SK-N-SH (cell line): ENCODE data around the gene ADAMTS17. TPM values are rescaled to one million over a fixed set of nuclear protein-coding genes. Genes with fewer than 3 reads are reported as not detected.

Experiments used
- CTCF ChIA-PET: fragments of 300-600, 350-600 bp; formaldehyde crosslinking; extraction: SDS; loops from one replicate; lab custom pipeline; 2021; lab: Yijun Ruan, JAX
- POLR2A ChIA-PET: fragments of 350-600 bp; sonication (Branson Sonifier 250); formaldehyde crosslinking; extraction: SDS; loops from one replicate; lab custom pipeline; 2020; ENCODE audit warnings: antibody characterized with exemption, inconsistent platforms; lab: Yijun Ruan, JAX
- DNase-seq: peaks from one replicate; pipeline ENCODE4 v3.0.0; 2012
- H2AFZ ChIP-seq: fragments of 200-600 bp; sonication (generic); 2 replicates; pipeline ENCODE4 v1.8.1; 2016; ENCODE audit warnings: antibody characterized with exemption, mild to moderate bottlenecking, low read depth
- H3F3A ChIP-seq: fragments of 200-600 bp; sonication (generic); replicated peaks from 2 replicates; pipeline ENCODE3; 2016; ENCODE audit warnings: antibody characterized with exemption, mild to moderate bottlenecking; ENCODE audit not compliant: insufficient read depth
- H3K27ac ChIP-seq, 2 experiments: fragments of 200-500 bp in 1 of 2; fragments of 200-600 bp in 1 of 2; sonication (Bioruptor generic) in 1 of 2; sonication (generic), shearing (Covaris generic) in 1 of 2; 2 replicates each; pipeline versions ENCODE4 v1.5.1 to v1.6.1; 2014 to 2016; ENCODE audit warnings: low read depth in 2 of 2, inconsistent platforms in 1 of 2, low read length in 1 of 2, mild to moderate bottlenecking in 1 of 2, mixed read lengths in 1 of 2
- H3K27me3 ChIP-seq: fragments of 200-600 bp; sonication (generic), shearing (Covaris generic); 2 replicates; pipeline ENCODE4 v1.6.1; 2016; ENCODE audit warnings: mixed run types; ENCODE audit not compliant: insufficient read depth
- H3K36me3 ChIP-seq, 2 experiments: fragments of 200-500 bp in 1 of 2; fragments of 200-600 bp in 1 of 2; sonication (Bioruptor generic) in 1 of 2; sonication (generic) in 1 of 2; replicated peaks in 1 of 2; 2 replicates each; pipeline versions ENCODE3 to v1.5.1; 2014 to 2016; ENCODE audit warnings: low read length in 1 of 2, mild to moderate bottlenecking in 1 of 2; ENCODE audit not compliant: insufficient read depth in 2 of 2, control insufficient read depth in 1 of 2
- H3K4me1 ChIP-seq, 2 experiments: fragments of 200-500 bp in 1 of 2; fragments of 200-600 bp in 1 of 2; sonication (Bioruptor generic) in 1 of 2; sonication (generic), shearing (Covaris generic) in 1 of 2; 2 replicates each; pipeline versions ENCODE4 v1.5.1 to v1.6.1; 2014 to 2016; ENCODE audit warnings: low read depth in 1 of 2, low read length in 1 of 2, mixed run types in 1 of 2; ENCODE audit not compliant: insufficient read depth in 2 of 2, control insufficient read depth in 1 of 2
- H3K4me2 ChIP-seq: fragments of 200-600 bp; sonication (generic), shearing (Covaris generic); 2 replicates; pipeline ENCODE4 v1.6.1; 2017; ENCODE audit warnings: mixed run types
- H3K4me3 ChIP-seq, 2 experiments: fragments of 200-500 bp in 1 of 2; fragments of 200-600 bp in 1 of 2; sonication (Bioruptor generic) in 1 of 2; sonication (generic), shearing (Covaris generic) in 1 of 2; 2 replicates each; pipeline versions ENCODE4 v1.5.1 to v1.8.1; 2014 to 2016; ENCODE audit warnings: low read depth in 2 of 2, inconsistent platforms in 1 of 2, low read length in 1 of 2, mild to moderate bottlenecking in 1 of 2, mixed read lengths in 1 of 2, moderate library complexity in 1 of 2
- H3K79me2 ChIP-seq: fragments of 200-600 bp; sonication (generic); 2 replicates; pipeline ENCODE4 v1.8.1; 2017; ENCODE audit warnings: mild to moderate bottlenecking; ENCODE audit not compliant: insufficient read depth
- H3K9ac ChIP-seq: fragments of 200-600 bp; sonication (generic); 2 replicates; pipeline ENCODE4 v1.6.1; 2017; ENCODE audit warnings: mixed run types
- H3K9me2 ChIP-seq: fragments of 200-600 bp; sonication (generic); 2 replicates; pipeline ENCODE4 v1.6.1; 2017; ENCODE audit warnings: mixed run types
- H3K9me3 ChIP-seq: fragments of 200-600 bp; sonication (generic); 2 replicates; pipeline ENCODE4 v1.6.1; 2017; ENCODE audit warnings: mixed run types, mild to moderate bottlenecking, moderate library complexity
- H4K20me1 ChIP-seq: fragments of 200-600 bp; sonication (generic); 2 replicates; pipeline ENCODE4 v1.6.1; 2017; ENCODE audit warnings: mild to moderate bottlenecking, mixed run types; ENCODE audit not compliant: insufficient read depth
- ELF1 ChIP-seq: IDR thresholded peaks from 2 replicates; pipeline ENCODE4 v1.4.0; 2012
- EZH2phosphoT487 ChIP-seq: fragments of 200-600 bp; sonication (generic); IDR thresholded peaks from 2 replicates; pipeline ENCODE4 v1.6.1; 2017; ENCODE audit warnings: low read depth, mixed run types, mild to moderate bottlenecking, antibody characterized with exemption, moderate library complexity, borderline replicate concordance
- FOSL2 ChIP-seq: IDR thresholded peaks from 2 replicates; pipeline ENCODE4 v1.4.0; 2012; ENCODE audit warnings: low read depth, mild to moderate bottlenecking, moderate library complexity, borderline replicate concordance
- FOXJ3 ChIP-seq: sonication (generic); formaldehyde crosslinking; IDR thresholded peaks from 2 replicates; pipeline ENCODE4 v1.5.1; 2020; ENCODE audit warnings: mild to moderate bottlenecking, missing genetic modification reagents
- GABPA ChIP-seq: IDR thresholded peaks from 2 replicates; pipeline ENCODE4 v1.4.0; 2012; ENCODE audit warnings: low read depth, mild to moderate bottlenecking
- GATA2 ChIP-seq: sonication (generic); formaldehyde crosslinking; IDR thresholded peaks from 2 replicates; pipeline ENCODE4 v1.5.0; 2020; ENCODE audit warnings: mild to moderate bottlenecking, missing genetic modification reagents
- MXI1 ChIP-seq: IDR thresholded peaks from 2 replicates; pipeline ENCODE4 v1.6.1; 2012; ENCODE audit warnings: mild to moderate bottlenecking, low read depth, low read length, improper control_type of control experiment
- REST ChIP-seq: IDR thresholded peaks from 2 replicates; pipeline ENCODE4 v1.6.1; 2012; ENCODE audit warnings: mild to moderate bottlenecking, low read depth, low read length, moderate library complexity
- RFX5 ChIP-seq: IDR thresholded peaks from 2 replicates; pipeline ENCODE4 v1.6.1; 2012; ENCODE audit warnings: mild to moderate bottlenecking, improper control_type of control experiment, low read length
- RXRA ChIP-seq: IDR thresholded peaks from 2 replicates; pipeline ENCODE4 v1.4.0; 2012; ENCODE audit warnings: low read depth, mild to moderate bottlenecking, borderline replicate concordance
- SIN3A ChIP-seq: IDR thresholded peaks from 2 replicates; pipeline ENCODE4 v1.6.1; 2012; ENCODE audit warnings: low read depth, mild to moderate bottlenecking, low read length, moderate library complexity, borderline replicate concordance
- SMC3 ChIP-seq: IDR thresholded peaks from 2 replicates; pipeline ENCODE4 v1.6.1; 2012; ENCODE audit warnings: low read depth, low read length, improper control_type of control experiment
- TEAD4 ChIP-seq: IDR thresholded peaks from 2 replicates; pipeline ENCODE4 v1.4.0; 2012; ENCODE audit warnings: mild to moderate bottlenecking, borderline replicate concordance; ENCODE audit not compliant: insufficient read depth
- YY1 ChIP-seq: IDR thresholded peaks from 2 replicates; pipeline ENCODE4 v1.4.0; 2012; ENCODE audit warnings: low read depth, mild to moderate bottlenecking
- WGBS: methylation state at CpG from one replicate; pipeline ENCODE4 v1.1.6; 2017; ENCODE audit warnings: low lambda C conversion rate; 5-methylcytosine and 5-hydroxymethylcytosine counted together
- polyA plus RNA-seq, 3 experiments: library from polyadenylated mRNA; depleted of rRNA; stranded (reverse); fragments of >200 nt; gene quantifications; 2 replicates each; pipeline ENCODE4 v1.2.3, GENCODE V29; 2012
- TF ChIP-seq, protein P1 (sequence below): IDR thresholded peaks from 2 replicates; pipeline ENCODE4 v1.4.0; 2012; ENCODE audit warnings: low read depth
- TF ChIP-seq, protein P2 (sequence below): IDR thresholded peaks from 2 replicates; pipeline ENCODE4 v1.4.0; 2012; ENCODE audit warnings: low read depth, borderline replicate concordance
- TF ChIP-seq, protein P3 (sequence below): fragments of 150-350 bp; IDR thresholded peaks from 2 replicates; pipeline ENCODE4 v1.6.1; 2017; ENCODE audit warnings: antibody characterized with exemption, low read length, low read depth, borderline replicate concordance
- TF ChIP-seq, protein P4 (sequence below): IDR thresholded peaks from 2 replicates; pipeline ENCODE4 v1.4.0; 2012; ENCODE audit warnings: low read depth, borderline replicate concordance

Gene ADAMTS17
- polyA plus RNA-seq, 1 of the 3 experiments (the other 2 are of a cell fraction), result not detected

DNA sequence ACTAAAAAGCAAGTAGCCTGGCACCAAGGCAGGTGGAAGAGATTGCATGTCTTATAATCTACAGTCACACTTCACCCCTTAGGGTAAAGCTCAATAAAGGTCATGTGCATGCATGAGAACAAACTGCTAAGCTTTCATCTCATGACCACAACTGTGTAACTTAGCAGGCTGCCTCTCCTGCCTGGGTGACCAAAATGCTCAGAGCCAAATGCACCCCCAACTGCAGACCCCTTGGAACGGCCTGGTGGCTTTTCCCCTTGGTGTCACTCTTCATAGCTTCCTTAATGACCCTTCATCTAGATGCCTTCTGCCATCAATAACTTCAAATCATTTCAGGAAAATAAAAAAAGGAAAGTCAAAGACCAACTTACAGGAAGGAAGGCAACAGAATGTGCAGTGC lies 88.1 kb downstream of the ADAMTS17 start:
- TF ChIP-seq FOXJ3 (CRISPR knock-in tag) (no peak), MXI1 (no peak), ELF1 (no peak), RFX5 (no peak), TEAD4 (no peak), REST (no peak), GATA2 (no peak), GABPA (no peak)
- TF ChIP-seq, protein P1, sequence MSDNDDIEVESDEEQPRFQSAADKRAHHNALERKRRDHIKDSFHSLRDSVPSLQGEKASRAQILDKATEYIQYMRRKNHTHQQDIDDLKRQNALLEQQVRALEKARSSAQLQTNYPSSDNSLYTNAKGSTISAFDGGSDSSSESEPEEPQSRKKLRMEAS, result no peak
- TF ChIP-seq, protein P2, sequence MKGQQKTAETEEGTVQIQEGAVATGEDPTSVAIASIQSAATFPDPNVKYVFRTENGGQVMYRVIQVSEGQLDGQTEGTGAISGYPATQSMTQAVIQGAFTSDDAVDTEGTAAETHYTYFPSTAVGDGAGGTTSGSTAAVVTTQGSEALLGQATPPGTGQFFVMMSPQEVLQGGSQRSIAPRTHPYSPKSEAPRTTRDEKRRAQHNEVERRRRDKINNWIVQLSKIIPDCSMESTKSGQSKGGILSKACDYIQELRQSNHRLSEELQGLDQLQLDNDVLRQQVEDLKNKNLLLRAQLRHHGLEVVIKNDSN, result no peak
- TF ChIP-seq, protein P3, sequence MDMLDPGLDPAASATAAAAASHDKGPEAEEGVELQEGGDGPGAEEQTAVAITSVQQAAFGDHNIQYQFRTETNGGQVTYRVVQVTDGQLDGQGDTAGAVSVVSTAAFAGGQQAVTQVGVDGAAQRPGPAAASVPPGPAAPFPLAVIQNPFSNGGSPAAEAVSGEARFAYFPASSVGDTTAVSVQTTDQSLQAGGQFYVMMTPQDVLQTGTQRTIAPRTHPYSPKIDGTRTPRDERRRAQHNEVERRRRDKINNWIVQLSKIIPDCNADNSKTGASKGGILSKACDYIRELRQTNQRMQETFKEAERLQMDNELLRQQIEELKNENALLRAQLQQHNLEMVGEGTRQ, result no peak
- no peaks in the 10 kb centered on the region for H3K79me2 ChIP-seq
- no peak overlapping the region for H3K4me3 ChIP-seq
- H3K27ac ChIP-seq, result no peak overlapping the region
- H3K27me3 ChIP-seq, result no peaks in the 10 kb centered on the region
- whole genome bisulfite sequencing, result 0% methylated on average over 1 of the region's 1 CpG
- no peaks in the 10 kb centered on the region for H3F3A ChIP-seq
- H2AFZ ChIP-seq, result no peak overlapping the region
- ChIA-PET POLR2A (no interaction called here), CTCF (no interaction called here)
- no peaks in the 10 kb centered on the region for H4K20me1 ChIP-seq
- H3K4me2 ChIP-seq, result no peak overlapping the region
- H3K9me3 ChIP-seq, result no peaks in the 10 kb centered on the region
- H3K4me1 ChIP-seq, result no peaks in the 10 kb centered on the region
- DNase-seq, result no peak
- H3K36me3 ChIP-seq, result no peaks in the 10 kb centered on the region
- H3K9me2 ChIP-seq, result no peaks in the 10 kb centered on the region
- H3K9ac ChIP-seq, result no peak overlapping the region

- CTCF ChIA-PET, result interaction anchor here (1.8 kb wide), 1 partner anchor 86 kb away, joined by 7 read pairs; no protein-coding TSS in a partner anchor
- H3K79me2 ChIP-seq, result no peaks in the 10 kb centered on the region
- WGBS, result 61% methylated on average over 9 of the region's 9 CpGs
- H3K9me3 ChIP-seq, result no peaks in the 10 kb centered on the region
- no peaks in the 10 kb centered on the region for H3K36me3 ChIP-seq
- H3K4me1 ChIP-seq, result no peaks in the 10 kb centered on the region
- no peak overlapping the region for H3K27ac ChIP-seq
- H3K4me3 ChIP-seq, result no peak overlapping the region
- no peak overlapping the region for H3K4me2 ChIP-seq
- no peaks in the 10 kb centered on the region for H3K27me3 ChIP-seq
- H3F3A ChIP-seq, result no peaks in the 10 kb centered on the region
- no peak overlapping the region for H2AFZ ChIP-seq
- no peak overlapping the region for H3K9ac ChIP-seq
- POLR2A ChIA-PET, result no interaction called here
- no peak for DNase-seq
- H4K20me1 ChIP-seq, result no peaks in the 10 kb centered on the region
- no peaks in the 10 kb centered on the region for H3K9me2 ChIP-seq
- TF ChIP-seq SIN3A (no peak), YY1 (no peak), GATA2 (no peak), RXRA (no peak), SMC3 (no peak), FOSL2 (no peak), TEAD4 (no peak), EZH2phosphoT487 (no peak)
- TF ChIP-seq, protein P4, sequence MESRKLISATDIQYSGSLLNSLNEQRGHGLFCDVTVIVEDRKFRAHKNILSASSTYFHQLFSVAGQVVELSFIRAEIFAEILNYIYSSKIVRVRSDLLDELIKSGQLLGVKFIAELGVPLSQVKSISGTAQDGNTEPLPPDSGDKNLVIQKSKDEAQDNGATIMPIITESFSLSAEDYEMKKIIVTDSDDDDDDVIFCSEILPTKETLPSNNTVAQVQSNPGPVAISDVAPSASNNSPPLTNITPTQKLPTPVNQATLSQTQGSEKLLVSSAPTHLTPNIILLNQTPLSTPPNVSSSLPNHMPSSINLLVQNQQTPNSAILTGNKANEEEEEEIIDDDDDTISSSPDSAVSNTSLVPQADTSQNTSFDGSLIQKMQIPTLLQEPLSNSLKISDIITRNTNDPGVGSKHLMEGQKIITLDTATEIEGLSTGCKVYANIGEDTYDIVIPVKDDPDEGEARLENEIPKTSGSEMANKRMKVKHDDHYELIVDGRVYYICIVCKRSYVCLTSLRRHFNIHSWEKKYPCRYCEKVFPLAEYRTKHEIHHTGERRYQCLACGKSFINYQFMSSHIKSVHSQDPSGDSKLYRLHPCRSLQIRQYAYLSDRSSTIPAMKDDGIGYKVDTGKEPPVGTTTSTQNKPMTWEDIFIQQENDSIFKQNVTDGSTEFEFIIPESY, result no peak
- TF ChIP-seq, protein P2, result no peak
- TF ChIP-seq, protein P1, result no peak
Observed at GRCh38 chr15:100252779-100253417, 88.9 kb downstream of the ADAMTS17 start.
